Lung (tissue), 12 donors: ENCODE results near the gene ZRANB1. TPM values are rescaled to one million over a fixed set of nuclear protein-coding genes. Genes with fewer than 3 reads are reported as not detected.

Source experiments
- ATAC-seq: fragments of 200-7000 bp; cut with Tn5 transposase; one replicate; pipeline ENCODE4 v1.9.1; 2020; ENCODE audit warnings: moderate number of reproducible peaks; ENCODE audit not compliant: insufficient read depth, low FRiP score
- DNase-seq, 3 donors: peaks; one replicate each; pipeline ENCODE4 v3.0.0-alpha.2; 2013 to 2017
- H3K27ac ChIP-seq, 2 donors: one replicate each; pipeline ENCODE4 v1.5.1; 2013; ENCODE audit warnings: mild to moderate bottlenecking in 2 of 2, moderate library complexity in 2 of 2, control low read depth in 1 of 2, inconsistent platforms in 1 of 2, low read depth in 1 of 2, low read length in 1 of 2
- H3K27me3 ChIP-seq, 3 donors: one replicate each; pipeline ENCODE4 v1.5.1; 2013; ENCODE audit warnings: low read length in 2 of 3; ENCODE audit not compliant: control insufficient read depth in 3 of 3, insufficient read depth in 3 of 3
- H3K36me3 ChIP-seq, 4 donors: one replicate each; pipeline ENCODE4 v1.5.1; 2013; ENCODE audit warnings: low read length in 4 of 4, mild to moderate bottlenecking in 1 of 4, moderate library complexity in 1 of 4; ENCODE audit not compliant: control insufficient read depth in 4 of 4, insufficient read depth in 4 of 4
- H3K4me1 ChIP-seq, 5 donors: one replicate each; pipeline ENCODE4 v1.5.1; 2013; ENCODE audit warnings: low read length in 5 of 5, mild to moderate bottlenecking in 2 of 5, moderate library complexity in 1 of 5; ENCODE audit not compliant: control insufficient read depth in 5 of 5, insufficient read depth in 5 of 5
- H3K4me3 ChIP-seq: one replicate; pipeline ENCODE4 v1.5.1; 2013; ENCODE audit warnings: mild to moderate bottlenecking, control low read depth, moderate library complexity
- H3K9ac ChIP-seq, 2 donors: one replicate each; pipeline ENCODE4 v1.5.1; 2013; ENCODE audit warnings: low read length in 2 of 2, control low read depth in 1 of 2; ENCODE audit not compliant: insufficient read depth in 1 of 2
- H3K9me3 ChIP-seq, 4 donors: one replicate each; pipeline ENCODE4 v1.5.1; 2013; ENCODE audit warnings: low read length in 3 of 4, mild to moderate bottlenecking in 1 of 4, moderate library complexity in 1 of 4; ENCODE audit not compliant: control insufficient read depth in 4 of 4, insufficient read depth in 3 of 4
- CTCF ChIP-seq: IDR thresholded peaks from 2 replicates; pipeline ENCODE4 v1.5.1; 2012; ENCODE audit warnings: mild to moderate bottlenecking; ENCODE audit errors: control extremely low read depth, extremely low read depth
- WGBS, 2 donors: extraction: QIAGEN DNeasy Blood & Tissue Kit; methylation state at CpG; one replicate each; pipeline ENCODE4 v1.1.7; 2013; 5-methylcytosine and 5-hydroxymethylcytosine counted together
- polyA plus RNA-seq, 2 donors: library from polyadenylated mRNA; stranded (reverse); fragments of 200-250 nt; gene quantifications; one replicate each; pipeline ENCODE4 v1.2.1, GENCODE V29; 2013
- total RNA-seq, 2 donors: library from RNA; depleted of rRNA in 1 of 2; stranded (reverse); fragments of >200 nt in 1 of 2; gene quantifications; one replicate each; pipeline ENCODE4 v1.2.1, GENCODE V29; 2014 to 2021
- donor health status: control.
- donor health status: control.
- donor health status: Bipolar disorder and iron deficiency.
- donor health status: healthy.
- donor health status: DM: yes; HTN: yes; CAD: no.

Gene ZRANB1
- total and polyA plus RNA-seq, 4 donors = 6.3 to 45.5 (median 10.8) TPM

GRCh38 chr10:125008689-125009638 is 67.0 kb downstream of the ZRANB1 start:
- Histone ChIP-seq H3K27ac (no peak overlapping the region), H3K9ac (peak overlapping the region in 1 of 2 donors; percentile 28), H3K4me3 (no peak overlapping the region), H3K9me3 (no peaks in the 10 kb centered on the region), H3K36me3 (peaks cover 0 to 15% (median 9%) of the 10 kb centered on the region in 4 donors), H3K27me3 (no peaks in the 10 kb centered on the region), H3K4me1 (peaks cover 0 to 15% (median 9%) of the 10 kb centered on the region in 5 donors)
- ATAC-seq (no peak), DNase-seq (no peak)
- WGBS, 2 donors = 83 to 85% methylated on average over 22 of the region's 22 CpGs
- no peak for TF ChIP-seq CTCF

- Histone ChIP-seq H3K4me1 (peaks cover 0 to 22% (median 12%) of the 10 kb centered on the region in 5 donors), H3K27me3 (no peaks in the 10 kb centered on the region), H3K27ac (no peak overlapping the region), H3K9ac (peak overlapping the region in 1 of 2 donors; percentile 28), H3K4me3 (no peak overlapping the region), H3K36me3 (peaks cover 0 to 15% (median 7%) of the 10 kb centered on the region in 4 donors), H3K9me3 (no peaks in the 10 kb centered on the region)
- DNase-seq = peak in 1 of 3 donors; percentile 39
- TF ChIP-seq CTCF = no peak
- 85 to 91% methylated on average over 15 of the region's 15 CpGs for WGBS, 2 donors
- no peak for ATAC-seq
Observed at GRCh38 chr10:125009661-125010161, 67.8 kb downstream of the ZRANB1 start.

GRCh38 chr10:125010362-125010761 is 68.4 kb downstream of the ZRANB1 start:
- no peak for TF ChIP-seq CTCF
- peaks cover 0 to 27% (median 18%) of the 10 kb centered on the region in 5 donors for H3K4me1 ChIP-seq

More at GRCh38 chr10:125010362-125010761, 68.4 kb downstream of the ZRANB1 start:
- H3K9me3 ChIP-seq = no peaks in the 10 kb centered on the region
- H3K4me3 ChIP-seq = no peak overlapping the region
- DNase-seq = no peak
- 93 to 94% methylated on average over 5 of the region's 5 CpGs for WGBS, 2 donors
- ATAC-seq = no peak
- peaks cover 0 to 15% (median 6%) of the 10 kb centered on the region in 4 donors for H3K36me3 ChIP-seq
- no peak overlapping the region for H3K27ac ChIP-seq
- H3K9ac ChIP-seq = no peak overlapping the region
- H3K27me3 ChIP-seq = no peaks in the 10 kb centered on the region
